Ishikawa (cell line): Measurements from ENCODE around the gene PPM1E.

Source experiments
- CEBPB ChIP-seq: IDR thresholded peaks from 2 replicates; pipeline ENCODE4 v1.6.1; 2012
- CREB1 ChIP-seq: IDR thresholded peaks from 2 replicates; pipeline ENCODE4 v1.6.1; 2012; ENCODE audit warnings: low read depth
- EGR1 ChIP-seq: IDR thresholded peaks from 2 replicates; pipeline ENCODE4 v1.6.1; 2012
- EP300 ChIP-seq: IDR thresholded peaks from 2 replicates; pipeline ENCODE4 v1.6.1; 2012; ENCODE audit warnings: borderline replicate concordance
- FOXM1 ChIP-seq: IDR thresholded peaks from 2 replicates; pipeline ENCODE4 v1.6.1; 2012; ENCODE audit warnings: low read depth, borderline replicate concordance
- NFIC ChIP-seq: IDR thresholded peaks from 2 replicates; pipeline ENCODE4 v1.6.1; 2012
- RAD21 ChIP-seq: IDR thresholded peaks from 2 replicates; pipeline ENCODE4 v1.6.1; 2012; ENCODE audit warnings: low read depth
- TAF1 ChIP-seq: IDR thresholded peaks from 2 replicates; pipeline ENCODE4 v1.6.1; 2012; ENCODE audit warnings: low read depth, mild to moderate bottlenecking
- TCF12 ChIP-seq: IDR thresholded peaks from 2 replicates; pipeline ENCODE4 v1.6.1; 2012; ENCODE audit warnings: low read depth
- TEAD4 ChIP-seq: IDR thresholded peaks from 2 replicates; pipeline ENCODE4 v1.6.1; 2012
- YY1 ChIP-seq: IDR thresholded peaks from 2 replicates; pipeline ENCODE4 v1.6.1; 2012; ENCODE audit warnings: low read depth
- ZBTB7A ChIP-seq: IDR thresholded peaks from 2 replicates; pipeline ENCODE4 v1.6.1; 2012; ENCODE audit warnings: low read depth
- TF ChIP-seq, protein P1 (sequence below): IDR thresholded peaks from 2 replicates; pipeline ENCODE4 v1.6.1; 2012; ENCODE audit warnings: low read depth, mild to moderate bottlenecking
- TF ChIP-seq, protein P2 (sequence below): IDR thresholded peaks from 2 replicates; pipeline ENCODE4 v1.6.1; 2012
- TF ChIP-seq, protein P3 (sequence below): IDR thresholded peaks from 2 replicates; pipeline ENCODE4 v1.6.1; 2012

The PPM1E gene

DNA sequence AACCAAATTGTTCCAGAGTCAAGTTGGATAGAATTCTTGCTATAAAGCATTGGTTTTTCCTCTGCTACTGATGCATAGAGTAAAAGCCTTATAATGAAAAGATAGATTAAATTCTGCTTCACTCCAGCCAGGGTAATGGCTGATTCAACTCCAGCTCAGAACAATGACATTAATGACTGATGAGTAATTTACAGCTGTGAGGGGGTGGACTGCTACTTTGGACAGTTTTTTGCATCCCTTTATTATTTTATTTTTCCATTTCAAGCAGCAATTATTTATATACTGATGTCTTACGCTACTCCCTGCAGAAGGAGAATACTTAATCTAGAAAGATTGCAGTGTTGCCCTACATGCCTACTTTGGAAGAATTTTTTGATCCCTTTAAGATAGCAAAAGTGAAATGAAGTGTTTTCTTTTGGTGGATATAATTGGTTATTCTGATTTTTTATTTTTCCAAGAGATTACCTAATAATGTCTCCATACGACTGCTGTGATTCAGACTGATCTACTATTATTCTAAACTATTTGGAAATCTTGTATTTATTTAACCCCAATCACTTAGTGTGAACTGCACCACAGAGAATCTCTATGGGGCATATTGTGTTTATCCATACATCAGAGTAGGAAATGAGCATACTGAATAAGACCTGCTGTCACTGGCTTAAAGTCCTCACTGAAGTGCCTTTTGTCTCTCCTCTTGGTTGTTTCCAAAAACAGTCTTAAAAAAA lies 201.5 kb downstream of the PPM1E start:
- no peak for TF ChIP-seq EGR1
- TF ChIP-seq CEBPB, result no peak
- TF ChIP-seq, protein P1, sequence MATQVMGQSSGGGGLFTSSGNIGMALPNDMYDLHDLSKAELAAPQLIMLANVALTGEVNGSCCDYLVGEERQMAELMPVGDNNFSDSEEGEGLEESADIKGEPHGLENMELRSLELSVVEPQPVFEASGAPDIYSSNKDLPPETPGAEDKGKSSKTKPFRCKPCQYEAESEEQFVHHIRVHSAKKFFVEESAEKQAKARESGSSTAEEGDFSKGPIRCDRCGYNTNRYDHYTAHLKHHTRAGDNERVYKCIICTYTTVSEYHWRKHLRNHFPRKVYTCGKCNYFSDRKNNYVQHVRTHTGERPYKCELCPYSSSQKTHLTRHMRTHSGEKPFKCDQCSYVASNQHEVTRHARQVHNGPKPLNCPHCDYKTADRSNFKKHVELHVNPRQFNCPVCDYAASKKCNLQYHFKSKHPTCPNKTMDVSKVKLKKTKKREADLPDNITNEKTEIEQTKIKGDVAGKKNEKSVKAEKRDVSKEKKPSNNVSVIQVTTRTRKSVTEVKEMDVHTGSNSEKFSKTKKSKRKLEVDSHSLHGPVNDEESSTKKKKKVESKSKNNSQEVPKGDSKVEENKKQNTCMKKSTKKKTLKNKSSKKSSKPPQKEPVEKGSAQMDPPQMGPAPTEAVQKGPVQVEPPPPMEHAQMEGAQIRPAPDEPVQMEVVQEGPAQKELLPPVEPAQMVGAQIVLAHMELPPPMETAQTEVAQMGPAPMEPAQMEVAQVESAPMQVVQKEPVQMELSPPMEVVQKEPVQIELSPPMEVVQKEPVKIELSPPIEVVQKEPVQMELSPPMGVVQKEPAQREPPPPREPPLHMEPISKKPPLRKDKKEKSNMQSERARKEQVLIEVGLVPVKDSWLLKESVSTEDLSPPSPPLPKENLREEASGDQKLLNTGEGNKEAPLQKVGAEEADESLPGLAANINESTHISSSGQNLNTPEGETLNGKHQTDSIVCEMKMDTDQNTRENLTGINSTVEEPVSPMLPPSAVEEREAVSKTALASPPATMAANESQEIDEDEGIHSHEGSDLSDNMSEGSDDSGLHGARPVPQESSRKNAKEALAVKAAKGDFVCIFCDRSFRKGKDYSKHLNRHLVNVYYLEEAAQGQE, result no peak
- no peak for TF ChIP-seq RAD21
- no peak for TF ChIP-seq TEAD4
- TF ChIP-seq NFIC, result no peak
- no peak for TF ChIP-seq EP300
- TF ChIP-seq FOXM1, result no peak
- no peak for TF ChIP-seq ZBTB7A
- no peak for TF ChIP-seq CREB1
- no peak for TF ChIP-seq YY1
- TF ChIP-seq TAF1, result no peak
- TF ChIP-seq, protein P2, sequence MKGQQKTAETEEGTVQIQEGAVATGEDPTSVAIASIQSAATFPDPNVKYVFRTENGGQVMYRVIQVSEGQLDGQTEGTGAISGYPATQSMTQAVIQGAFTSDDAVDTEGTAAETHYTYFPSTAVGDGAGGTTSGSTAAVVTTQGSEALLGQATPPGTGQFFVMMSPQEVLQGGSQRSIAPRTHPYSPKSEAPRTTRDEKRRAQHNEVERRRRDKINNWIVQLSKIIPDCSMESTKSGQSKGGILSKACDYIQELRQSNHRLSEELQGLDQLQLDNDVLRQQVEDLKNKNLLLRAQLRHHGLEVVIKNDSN, result no peak
- TF ChIP-seq TCF12, result no peak
- TF ChIP-seq, protein P3, sequence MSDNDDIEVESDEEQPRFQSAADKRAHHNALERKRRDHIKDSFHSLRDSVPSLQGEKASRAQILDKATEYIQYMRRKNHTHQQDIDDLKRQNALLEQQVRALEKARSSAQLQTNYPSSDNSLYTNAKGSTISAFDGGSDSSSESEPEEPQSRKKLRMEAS, result no peak

DNA sequence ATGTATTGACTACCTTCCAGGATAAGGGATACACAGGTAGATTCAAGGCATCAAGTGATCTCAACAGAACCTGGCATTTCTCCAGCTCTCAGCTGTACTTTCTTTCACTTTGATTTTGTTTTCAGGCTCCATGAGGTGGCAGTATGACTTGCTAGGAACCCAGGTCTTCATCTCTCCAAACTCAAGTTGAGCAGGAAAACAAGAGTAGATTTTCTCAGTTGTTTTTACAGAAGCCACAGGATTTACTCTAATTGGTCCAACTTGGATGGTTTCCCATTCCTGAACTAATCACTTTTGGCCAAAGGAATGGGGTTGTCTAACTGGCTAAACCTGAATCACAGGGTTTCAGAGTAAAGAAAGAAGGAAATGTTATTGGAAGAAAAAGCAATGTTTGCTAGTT lies 204.4 kb downstream of the PPM1E start:
- peak; percentile 62; the same call in 1 of the 2 replicates for TF ChIP-seq EP300
- peak; percentile 51 for TF ChIP-seq RAD21
- peak; percentile 73 for TF ChIP-seq TCF12
- peak; percentile 86; the same call in 1 of the 2 replicates for TF ChIP-seq FOXM1
- TF ChIP-seq CEBPB, result no peak
- TF ChIP-seq NFIC, result peak; percentile 93
- peak; percentile 43; the same call in 1 of the 2 replicates for TF ChIP-seq TEAD4
- TF ChIP-seq ZBTB7A, result no peak
- TF ChIP-seq, protein P2, result no peak

DNA sequence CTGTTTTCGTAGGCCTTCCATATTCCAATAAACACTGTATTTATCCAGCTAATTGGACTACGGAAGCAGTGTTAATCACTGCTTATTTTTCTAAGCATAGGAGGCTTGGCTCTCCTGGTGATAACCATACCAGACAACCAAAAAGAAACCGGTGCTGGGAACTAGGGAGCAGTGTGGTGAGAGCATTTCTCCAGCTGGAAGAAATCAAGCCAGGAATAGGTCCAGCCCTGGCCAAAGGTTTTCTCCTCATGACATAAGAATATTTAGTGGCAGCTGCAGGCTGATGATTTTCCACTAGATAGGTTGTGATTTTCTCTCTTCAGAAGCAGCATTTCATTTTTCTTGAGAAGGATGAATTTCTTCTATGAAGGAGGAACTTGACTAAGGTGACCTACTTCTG lies 209.6 kb downstream of the PPM1E start:
- TF ChIP-seq FOXM1 (no peak), TAF1 (no peak), EGR1 (no peak), CREB1 (no peak), TEAD4 (no peak), EP300 (no peak), RAD21 (no peak), TCF12 (no peak), YY1 (no peak), NFIC (no peak)
- TF ChIP-seq, protein P3, result no peak
- TF ChIP-seq, protein P2, result no peak

DNA sequence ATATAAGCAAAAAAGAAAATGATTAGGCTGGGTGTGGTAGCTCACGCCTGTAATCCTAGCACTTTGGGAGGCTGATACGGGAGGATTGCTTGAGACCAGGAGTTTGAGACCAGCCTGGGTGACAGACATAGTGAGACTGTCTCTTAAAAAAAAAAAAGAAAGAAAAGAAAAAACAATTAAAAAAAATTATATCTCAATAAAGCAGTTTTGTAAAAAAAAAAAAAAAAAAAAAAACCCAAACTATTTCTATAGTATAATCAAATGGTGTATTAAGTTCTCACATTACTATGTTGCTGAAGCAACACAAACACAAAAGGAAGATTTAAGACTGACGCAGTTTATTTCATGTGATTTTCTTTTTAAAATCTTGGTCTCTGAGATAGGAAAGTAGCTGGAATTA lies 210.6 kb downstream of the PPM1E start:
- TF ChIP-seq NFIC, result no peak
- no peak for TF ChIP-seq CEBPB
- no peak for TF ChIP-seq RAD21
- no peak for TF ChIP-seq CREB1
- TF ChIP-seq EGR1, result no peak
- TF ChIP-seq TCF12, result no peak
- TF ChIP-seq, protein P3, result no peak
- no peak for TF ChIP-seq TAF1
- TF ChIP-seq, protein P2, result no peak
- no peak for TF ChIP-seq ZBTB7A
- TF ChIP-seq, protein P1, result no peak
- TF ChIP-seq FOXM1, result no peak
- TF ChIP-seq TEAD4, result no peak

DNA sequence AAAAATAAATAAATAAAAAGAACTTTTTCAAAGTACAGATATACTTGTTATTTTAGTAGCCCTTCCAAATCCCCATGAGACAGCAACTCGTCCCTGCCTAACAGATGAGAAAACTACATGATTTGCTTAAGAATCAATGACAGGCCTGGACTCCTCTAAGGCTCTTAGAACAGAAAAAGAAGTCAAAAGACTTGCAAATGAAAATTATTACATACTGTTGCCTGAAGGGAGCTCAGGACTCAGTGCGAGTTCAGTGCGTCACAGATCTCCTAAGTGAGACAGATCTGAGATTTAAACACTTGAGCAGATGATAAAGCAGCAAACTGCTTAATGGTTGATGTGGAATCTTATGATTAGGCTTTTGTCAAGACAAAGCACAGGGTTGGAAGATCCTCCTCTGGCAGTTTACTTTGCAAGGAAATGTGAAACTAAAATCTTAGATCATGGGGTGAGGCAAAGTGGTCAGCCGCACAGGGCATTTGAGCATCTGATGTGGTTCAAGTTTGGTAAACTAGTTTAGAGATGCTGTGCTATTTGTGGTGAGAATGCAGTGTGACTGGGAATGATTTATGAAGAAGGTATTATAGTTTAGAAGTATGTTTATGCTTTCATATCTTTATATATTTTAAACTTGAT lies 212.9 kb downstream of the PPM1E start:
- no peak for TF ChIP-seq FOXM1
